ENCODE results near the gene CEP43. TPM values are rescaled to one million over a fixed set of nuclear protein-coding genes. Genes with fewer than 3 reads are reported as not detected.

CEP43 gene, protein sequence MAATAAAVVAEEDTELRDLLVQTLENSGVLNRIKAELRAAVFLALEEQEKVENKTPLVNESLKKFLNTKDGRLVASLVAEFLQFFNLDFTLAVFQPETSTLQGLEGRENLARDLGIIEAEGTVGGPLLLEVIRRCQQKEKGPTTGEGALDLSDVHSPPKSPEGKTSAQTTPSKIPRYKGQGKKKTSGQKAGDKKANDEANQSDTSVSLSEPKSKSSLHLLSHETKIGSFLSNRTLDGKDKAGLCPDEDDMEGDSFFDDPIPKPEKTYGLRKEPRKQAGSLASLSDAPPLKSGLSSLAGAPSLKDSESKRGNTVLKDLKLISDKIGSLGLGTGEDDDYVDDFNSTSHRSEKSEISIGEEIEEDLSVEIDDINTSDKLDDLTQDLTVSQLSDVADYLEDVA
- total RNA-seq (2014; rRNA removed; shearing (Covaris generic)) = 16.6 and 18.3 TPM in 2 replicates

GRCh38 chr6:166999145-166999883 lies at the start of gene CEP43:
Gene CEP43 (plus strand): TSS chr6:166999397. CDS start chr6:166999413, 16 bp downstream.

GRCh38 chr6:166956444-166957086 lies 42.6 kb upstream of the CEP43 start, which contains the start of gene RNASET2:
Gene RNASET2 (minus strand): TSS chr6:166956550. CDS start chr6:166956182, 368 bp downstream.

Small RNAs within 50 kb of the gene (small RNA-seq; reads per million reads assigned to genes)
- not detected for gene MIR3939

Other genes starting within 250 kb of the CEP43 start
- gene RNASET2, start 42.8 kb upstream of the CEP43 start, total RNA-seq (2014; rRNA removed; shearing (Covaris generic)) = 16.6 and 21.7 TPM in 2 replicates
- gene CCR6, start 123.7 kb downstream of the CEP43 start, total RNA-seq (2014; rRNA removed; shearing (Covaris generic)) = not detected in 2 replicates
- not detected in 2 replicates for gene GPR31, start 158.6 kb downstream of the CEP43 start, total RNA-seq (2014; rRNA removed; shearing (Covaris generic))

All from A375 (cell line).